H9 (cell line): ENCODE measurements around the gene SPDYE18. TPM values are rescaled to one million over a fixed set of nuclear protein-coding genes. Genes with fewer than 3 reads are reported as not detected.
"Not testable (repeated sequence)": the region's sequence is repeated elsewhere in the genome, so short reads cannot be mapped to it uniquely, and the experiment has no call there.

Source experiments
- DNase-seq: peaks from one replicate; pipeline ENCODE4 v3.0.0-alpha.2; 2017
- H2AFZ ChIP-seq: one replicate; pipeline ENCODE4 v1.6.1; 2013; ENCODE audit warnings: mild to moderate bottlenecking, low read length, control low read depth, moderate library complexity
- H2AK5ac ChIP-seq: 2 replicates; pipeline ENCODE4 v1.6.1; 2013; ENCODE audit warnings: low read length, control low read depth, mixed read lengths; ENCODE audit not compliant: insufficient read length
- H2BK120ac ChIP-seq: one replicate; pipeline ENCODE4 v1.6.1; 2013; ENCODE audit warnings: low read depth, mild to moderate bottlenecking, low read length, control low read depth, inconsistent platforms; ENCODE audit not compliant: poor library complexity, severe bottlenecking
- H2BK12ac ChIP-seq: 2 replicates; pipeline ENCODE4 v1.6.1; 2013; ENCODE audit warnings: low read length, control low read depth, mixed read lengths, low read depth; ENCODE audit not compliant: insufficient read length
- H2BK15ac ChIP-seq: 2 replicates; pipeline ENCODE4 v1.6.1; 2013; ENCODE audit warnings: low read depth, low read length, control low read depth
- H2BK20ac ChIP-seq: one replicate; pipeline ENCODE4 v1.6.1; 2013; ENCODE audit warnings: low read depth, mild to moderate bottlenecking, low read length, control low read depth, inconsistent platforms; ENCODE audit not compliant: poor library complexity, severe bottlenecking
- H2BK5ac ChIP-seq: 2 replicates; pipeline ENCODE4 v1.6.1; 2013; ENCODE audit warnings: low read length, control low read depth, mixed read lengths; ENCODE audit not compliant: insufficient read length
- H3K14ac ChIP-seq: 2 replicates; pipeline ENCODE4 v1.6.1; 2013; ENCODE audit warnings: low read length, control low read depth; ENCODE audit not compliant: insufficient read depth
- H3K18ac ChIP-seq: 2 replicates; pipeline ENCODE4 v1.6.1; 2013; ENCODE audit warnings: low read depth, mild to moderate bottlenecking, mixed read lengths, low read length, control low read depth; ENCODE audit not compliant: insufficient read length
- H3K23ac ChIP-seq: 2 replicates; pipeline ENCODE4 v1.6.1; 2013; ENCODE audit warnings: low read length, control low read depth, mixed read lengths, low read depth; ENCODE audit not compliant: insufficient read length
- H3K23me2 ChIP-seq: 2 replicates; pipeline ENCODE4 v1.6.1; 2013; ENCODE audit warnings: low read depth, mild to moderate bottlenecking, mixed read lengths, low read length, control low read depth; ENCODE audit not compliant: insufficient read length, poor library complexity, severe bottlenecking
- H3K27ac ChIP-seq: 2 replicates; pipeline ENCODE4 v1.5.1; 2013; ENCODE audit warnings: low read length, control low read depth, mixed read lengths, low read depth; ENCODE audit not compliant: insufficient read length
- H3K27me3 ChIP-seq: 2 replicates; pipeline ENCODE4 v1.6.1; 2013; ENCODE audit warnings: low read length, control low read depth, inconsistent platforms; ENCODE audit not compliant: insufficient read depth
- H3K4ac ChIP-seq: 2 replicates; pipeline ENCODE4 v1.6.1; 2013; ENCODE audit warnings: low read depth, mild to moderate bottlenecking, control low read depth, inconsistent platforms, low read length, moderate library complexity
- H3K4me1 ChIP-seq: 2 replicates; pipeline ENCODE4 v1.6.1; 2013; ENCODE audit warnings: low read length, control low read depth, inconsistent platforms; ENCODE audit not compliant: insufficient read depth
- H3K4me2 ChIP-seq: 2 replicates; pipeline ENCODE4 v1.6.1; 2013; ENCODE audit warnings: low read length, control low read depth, mixed read lengths; ENCODE audit not compliant: insufficient read length, insufficient read depth
- H3K56ac ChIP-seq: 2 replicates; pipeline ENCODE4 v1.6.1; 2013; ENCODE audit warnings: low read depth, mild to moderate bottlenecking, mixed read lengths, low read length, control low read depth; ENCODE audit not compliant: insufficient read length
- H3K79me1 ChIP-seq: 2 replicates; pipeline ENCODE4 v1.6.1; 2013; ENCODE audit warnings: low read depth, mild to moderate bottlenecking, moderate library complexity, low read length, control low read depth, inconsistent platforms; ENCODE audit not compliant: insufficient read depth, poor library complexity, severe bottlenecking
- H3K79me2 ChIP-seq: 2 replicates; pipeline ENCODE4 v1.6.1; 2013; ENCODE audit warnings: low read length, control low read depth, inconsistent platforms; ENCODE audit not compliant: insufficient read depth
- H3K9ac ChIP-seq: 2 replicates; pipeline ENCODE4 v1.6.1; 2013; ENCODE audit warnings: low read length, control low read depth, mixed read lengths; ENCODE audit not compliant: insufficient read length; ENCODE audit errors: extremely low read depth
- H3K9me3 ChIP-seq: one replicate; pipeline ENCODE4 v1.6.1; 2013; ENCODE audit warnings: low read depth, low read length, inconsistent platforms; ENCODE audit not compliant: control insufficient read depth
- H3T11ph ChIP-seq: one replicate; pipeline ENCODE4 v1.6.1; 2013; ENCODE audit warnings: mild to moderate bottlenecking, low read length, control low read depth, inconsistent platforms
- H4K20me1 ChIP-seq: one replicate; pipeline ENCODE4 v1.6.1; 2013; ENCODE audit not compliant: control insufficient read depth, insufficient read length, insufficient read depth
- H4K5ac ChIP-seq: 2 replicates; pipeline ENCODE4 v1.6.1; 2013; ENCODE audit warnings: low read depth, mild to moderate bottlenecking, mixed read lengths, low read length, control low read depth; ENCODE audit not compliant: insufficient read length
- H4K8ac ChIP-seq: replicated peaks from 2 replicates; pipeline ENCODE4 v1.6.1; 2013; ENCODE audit warnings: low read length, control low read depth, mixed read lengths, low read depth; ENCODE audit not compliant: insufficient read length
- H4K91ac ChIP-seq: 2 replicates; pipeline ENCODE4 v1.6.1; 2013; ENCODE audit warnings: low read depth, mild to moderate bottlenecking, moderate library complexity, mixed read lengths, low read length, control low read depth; ENCODE audit not compliant: insufficient read length
- H3K27ac Mint-ChIP-seq, 3 experiments: 2 replicates in 2 of 3; 3 replicates in 1 of 3; pipeline ENCODE4 v1.8.0; 2020 to 2021; ENCODE audit warnings: mixed read lengths in 3 of 3, mild to moderate bottlenecking in 1 of 3, moderate library complexity in 1 of 3
- H3K27me3 Mint-ChIP-seq: 2 replicates; pipeline ENCODE4 v1.8.0; 2021; ENCODE audit warnings: low read depth, mild to moderate bottlenecking, moderate library complexity, mixed read lengths
- H3K36me3 Mint-ChIP-seq, 3 experiments: 2 replicates in 2 of 3; 3 replicates in 1 of 3; pipeline ENCODE4 v1.8.0; 2020 to 2021; ENCODE audit warnings: low read depth in 3 of 3, mixed read lengths in 3 of 3; ENCODE audit not compliant: insufficient read depth in 1 of 3
- H3K4me1 Mint-ChIP-seq, 2 experiments: 2 replicates each; pipeline ENCODE4 v1.8.0; 2020; ENCODE audit warnings: mixed read lengths in 2 of 2
- H3K4me3 Mint-ChIP-seq, 2 experiments: 2 replicates in 1 of 2; 3 replicates in 1 of 2; pipeline ENCODE4 v1.8.0; 2020 to 2021; ENCODE audit warnings: mild to moderate bottlenecking in 2 of 2, mixed read lengths in 2 of 2, moderate library complexity in 1 of 2
- H3K9me3 Mint-ChIP-seq, 2 experiments: 2 replicates in 1 of 2; 3 replicates in 1 of 2; pipeline ENCODE4 v1.8.0; 2020; ENCODE audit warnings: mild to moderate bottlenecking in 2 of 2, mixed read lengths in 2 of 2, moderate library complexity in 1 of 2
- WGBS: extraction: QIAGEN DNeasy Blood & Tissue Kit; methylation state at CpG from one replicate; pipeline ENCODE4 v1.1.7; 2013; ENCODE audit warnings: missing lambda C conversion rate, low lambda C conversion rate, mixed read lengths; ENCODE audit not compliant: insufficient read length; ENCODE audit errors: extremely low coverage; 5-methylcytosine and 5-hydroxymethylcytosine counted together
- total RNA-seq: library from RNA; stranded (reverse); gene quantifications from 2 replicates; pipeline ENCODE4 v1.2.1, GENCODE V29; 2021

The SPDYE18 gene
- total RNA-seq, 1 experiment from 2014 or later = not detected

- WGBS = no CpG with 5 or more reads among the region's 15 CpGs
- not testable (repeated sequence) for DNase-seq, H2AFZ ChIP-seq, H4K5ac ChIP-seq, H3K4me3 Mint-ChIP-seq, H3K79me1 ChIP-seq, H4K91ac ChIP-seq, H2AK5ac ChIP-seq, H3K36me3 Mint-ChIP-seq, H2BK5ac ChIP-seq, H3K4me1 Mint-ChIP-seq, H3K27me3 Mint-ChIP-seq, H2BK120ac ChIP-seq, H2BK15ac ChIP-seq, H4K20me1 ChIP-seq, H3T11ph ChIP-seq, H3K79me2 ChIP-seq, H3K4me1 ChIP-seq, H2BK20ac ChIP-seq, H3K9me3 ChIP-seq, H3K4ac ChIP-seq, H4K8ac ChIP-seq, H3K23ac ChIP-seq, H3K4me2 ChIP-seq, H3K18ac ChIP-seq, H3K27ac Mint-ChIP-seq, H3K27ac ChIP-seq, H2BK12ac ChIP-seq, H3K23me2 ChIP-seq, H3K9ac ChIP-seq, H3K27me3 ChIP-seq, H3K14ac ChIP-seq, H3K9me3 Mint-ChIP-seq, H3K56ac ChIP-seq
Observed at GRCh38 chr7:77002104-77002503, 60.3 kb downstream of the SPDYE18 start.

Other genes with a start within 250 kb of the SPDYE18 start
- not detected in 2 replicates for gene SPDYE17, start 30.2 kb downstream of the SPDYE18 start, total RNA-seq
- 0.37 and 0.72 TPM in 2 replicates for gene CCDC146, start 60.1 kb upstream of the SPDYE18 start, total RNA-seq
- gene FGL2, start 137.3 kb upstream of the SPDYE18 start, total RNA-seq = not detected in 2 replicates